Memory B cell (primary cell): ENCODE data around the gene MLF2.

Experiments used
- ATAC-seq: fragments of 150-1000 bp; cut with Tn5 transposase; 2 replicates; pipeline ENCODE4 v1.10.0; 2021; ENCODE audit warnings: low read depth, mild to moderate bottlenecking, moderate library complexity
- DNase-seq, 2 donors: peaks; one replicate each; pipeline ENCODE4 v3.0.0; 2022; ENCODE audit warnings: low spot score in 2 of 2
- H3K27ac Mint-ChIP-seq: one replicate; pipeline ENCODE4 v1.8.0; 2022; ENCODE audit warnings: mild to moderate bottlenecking, moderate library complexity, mixed read lengths
- H3K27me3 Mint-ChIP-seq: one replicate; pipeline ENCODE4 v1.8.0; 2022; ENCODE audit warnings: mixed read lengths
- H3K36me3 Mint-ChIP-seq: one replicate; pipeline ENCODE4 v1.8.0; 2022; ENCODE audit warnings: mild to moderate bottlenecking, mixed read lengths
- H3K4me1 Mint-ChIP-seq: one replicate; pipeline ENCODE4 v1.8.0; 2022; ENCODE audit warnings: mixed read lengths
- H3K4me3 Mint-ChIP-seq: one replicate; pipeline ENCODE4 v1.8.0; 2022; ENCODE audit warnings: mild to moderate bottlenecking, moderate library complexity, mixed read lengths
- H3K9me3 Mint-ChIP-seq: one replicate; pipeline ENCODE4 v1.8.0; 2022; ENCODE audit warnings: mixed read lengths

The MLF2 gene

GRCh38 chr12:6764011-6764828 lies 11.3 kb upstream of the MLF2 start:
- H3K27me3 Mint-ChIP-seq: peaks cover 29% of the 10 kb centered on the region
- peaks cover 2% of the 10 kb centered on the region for H3K36me3 Mint-ChIP-seq
- peaks cover 22% of the 10 kb centered on the region for H3K4me1 Mint-ChIP-seq
- peak overlapping the region; percentile 37 for H3K4me3 Mint-ChIP-seq
- DNase-seq (peak in 1 of 2 donors; percentile 49), ATAC-seq (peak; percentile 78)
- no peak overlapping the region for H3K27ac Mint-ChIP-seq
- no peaks in the 10 kb centered on the region for H3K9me3 Mint-ChIP-seq

- no peak for ATAC-seq
- H3K27ac Mint-ChIP-seq: no peak overlapping the region
- no peak for DNase-seq
- no peaks in the 10 kb centered on the region for H3K9me3 Mint-ChIP-seq
- peaks cover 28% of the 10 kb centered on the region for H3K4me1 Mint-ChIP-seq
- H3K27me3 Mint-ChIP-seq: peaks cover 26% of the 10 kb centered on the region
- H3K4me3 Mint-ChIP-seq: no peak overlapping the region
- H3K36me3 Mint-ChIP-seq: peaks cover 2% of the 10 kb centered on the region
Observed at GRCh38 chr12:6763380-6763779, 10.4 kb upstream of the MLF2 start.

DNA sequence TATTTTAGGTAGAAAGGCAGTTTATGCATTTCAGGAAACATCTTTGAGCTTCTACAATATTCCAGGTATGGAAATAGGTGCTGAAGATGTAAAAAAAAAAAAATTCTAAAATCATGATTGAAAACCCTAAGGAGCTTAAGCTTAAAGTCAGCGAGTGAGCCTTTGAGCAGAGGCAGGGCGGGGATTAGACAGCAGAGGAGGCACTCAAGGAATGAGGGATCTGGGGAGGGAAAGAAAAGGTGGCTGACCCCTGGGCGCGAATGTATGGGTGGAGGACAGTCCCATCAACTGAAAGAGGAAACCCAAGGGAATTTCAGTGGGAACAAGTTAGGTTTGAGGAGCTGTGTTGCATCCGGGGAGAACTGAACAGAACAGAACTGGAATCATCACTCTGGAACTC lies 6.8 kb upstream of the MLF2 start:
- Mint-ChIP-seq H3K36me3 (peaks cover 2% of the 10 kb centered on the region), H3K4me1 (peaks cover 19% of the 10 kb centered on the region), H3K27me3 (peaks cover 18% of the 10 kb centered on the region), H3K9me3 (no peaks in the 10 kb centered on the region), H3K4me3 (no peak overlapping the region), H3K27ac (no peak overlapping the region)
- no peak for ATAC-seq
- DNase-seq: no peak

- Mint-ChIP-seq H3K4me1 (peaks cover 11% of the 10 kb centered on the region), H3K27me3 (peaks cover 10% of the 10 kb centered on the region), H3K4me3 (no peak overlapping the region), H3K9me3 (no peaks in the 10 kb centered on the region), H3K27ac (no peak overlapping the region), H3K36me3 (peaks cover 2% of the 10 kb centered on the region)
- DNase-seq (no peak), ATAC-seq (peak; percentile 16)
Observed at GRCh38 chr12:6758506-6759095, 5.7 kb upstream of the MLF2 start.

DNA sequence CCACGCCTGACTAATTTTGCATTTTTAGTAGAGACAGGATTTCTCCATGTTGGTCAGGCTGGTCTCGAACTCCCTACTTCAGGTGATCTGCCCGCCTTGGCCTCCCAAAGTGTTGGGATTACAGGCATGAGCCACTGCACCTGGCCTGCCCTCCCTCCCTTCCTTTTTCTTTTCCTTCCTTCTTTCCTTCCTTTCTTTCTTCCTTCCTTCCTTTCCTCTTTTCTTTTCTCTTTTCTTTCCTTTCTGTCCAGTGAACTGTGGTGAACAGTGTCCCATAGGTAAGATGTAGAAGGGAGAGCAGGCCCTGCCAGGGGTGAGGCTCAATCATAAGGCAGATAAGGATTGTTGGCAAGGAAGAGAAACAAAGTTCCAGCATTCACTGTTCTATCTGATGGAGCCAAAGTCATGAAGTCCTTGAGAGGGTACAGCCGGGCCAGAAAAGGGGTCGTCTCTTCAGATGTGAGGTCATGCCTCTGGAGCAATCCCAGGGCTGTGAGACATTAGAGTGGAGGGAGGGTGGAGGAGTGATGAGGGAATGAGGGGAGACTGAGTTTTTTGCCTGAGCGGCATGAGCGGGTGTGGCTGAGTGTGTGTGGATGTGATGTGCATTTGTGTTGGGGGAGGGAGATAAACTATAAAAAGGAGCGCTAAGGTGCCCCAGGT lies 4.2 kb upstream of the MLF2 start:
- H3K27ac Mint-ChIP-seq: no peak overlapping the region
- H3K4me3 Mint-ChIP-seq: no peak overlapping the region

GRCh38 chr12:6754411-6754810 lies 1.5 kb upstream of the MLF2 start:
- no peak overlapping the region for H3K27ac Mint-ChIP-seq
- DNase-seq: no peak

More for the DNA sequence above, 4.2 kb upstream of the MLF2 start:
- DNase-seq: no peak
- H3K27me3 Mint-ChIP-seq: peaks cover 7% of the 10 kb centered on the region
- H3K4me1 Mint-ChIP-seq: peaks cover 14% of the 10 kb centered on the region
- ATAC-seq: no peak
- H3K9me3 Mint-ChIP-seq: no peaks in the 10 kb centered on the region
- no peaks in the 10 kb centered on the region for H3K36me3 Mint-ChIP-seq

DNA sequence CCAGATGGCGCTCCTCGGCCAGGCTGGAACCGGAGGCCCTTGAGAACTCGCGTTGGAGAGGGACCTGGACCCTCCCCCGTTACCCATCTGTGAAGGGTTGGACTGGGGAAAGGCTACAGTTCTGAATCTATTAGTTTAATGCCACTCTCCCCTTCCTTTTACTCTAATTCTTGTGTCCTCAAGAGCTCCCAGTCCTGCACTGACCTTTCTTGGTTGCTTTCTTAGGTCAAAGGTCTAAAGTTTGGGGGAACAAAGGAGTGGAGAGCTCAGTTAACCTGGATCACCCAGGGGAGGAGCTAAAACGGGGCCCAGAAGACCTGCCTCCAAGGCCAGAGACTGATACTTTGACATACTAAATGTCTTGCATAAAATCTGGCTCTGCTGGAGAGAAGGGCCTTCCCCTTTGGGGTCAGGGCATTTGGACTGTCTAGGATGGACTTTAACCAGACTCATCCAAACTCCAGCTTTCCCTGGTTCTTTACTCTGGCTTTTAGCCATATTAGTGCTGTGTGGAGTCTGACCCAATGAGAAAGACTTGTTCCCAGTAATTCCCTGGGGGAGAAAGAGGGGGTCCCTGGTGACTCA lies 923 bp upstream of the MLF2 start:
- DNase-seq (no peak), ATAC-seq (no peak)
- Mint-ChIP-seq H3K9me3 (no peaks in the 10 kb centered on the region), H3K27me3 (peaks cover 6% of the 10 kb centered on the region), H3K4me3 (peak overlapping the region; percentile 95), H3K27ac (peak overlapping the region; percentile 96), H3K4me1 (peaks cover 20% of the 10 kb centered on the region), H3K36me3 (peaks cover 9% of the 10 kb centered on the region)

More at GRCh38 chr12:6754411-6754810, 1.5 kb upstream of the MLF2 start:
- Mint-ChIP-seq H3K4me1 (peaks cover 21% of the 10 kb centered on the region), H3K36me3 (peaks cover 4% of the 10 kb centered on the region), H3K4me3 (no peak overlapping the region), H3K27me3 (peaks cover 6% of the 10 kb centered on the region), H3K9me3 (no peaks in the 10 kb centered on the region)
- ATAC-seq: no peak

DNA sequence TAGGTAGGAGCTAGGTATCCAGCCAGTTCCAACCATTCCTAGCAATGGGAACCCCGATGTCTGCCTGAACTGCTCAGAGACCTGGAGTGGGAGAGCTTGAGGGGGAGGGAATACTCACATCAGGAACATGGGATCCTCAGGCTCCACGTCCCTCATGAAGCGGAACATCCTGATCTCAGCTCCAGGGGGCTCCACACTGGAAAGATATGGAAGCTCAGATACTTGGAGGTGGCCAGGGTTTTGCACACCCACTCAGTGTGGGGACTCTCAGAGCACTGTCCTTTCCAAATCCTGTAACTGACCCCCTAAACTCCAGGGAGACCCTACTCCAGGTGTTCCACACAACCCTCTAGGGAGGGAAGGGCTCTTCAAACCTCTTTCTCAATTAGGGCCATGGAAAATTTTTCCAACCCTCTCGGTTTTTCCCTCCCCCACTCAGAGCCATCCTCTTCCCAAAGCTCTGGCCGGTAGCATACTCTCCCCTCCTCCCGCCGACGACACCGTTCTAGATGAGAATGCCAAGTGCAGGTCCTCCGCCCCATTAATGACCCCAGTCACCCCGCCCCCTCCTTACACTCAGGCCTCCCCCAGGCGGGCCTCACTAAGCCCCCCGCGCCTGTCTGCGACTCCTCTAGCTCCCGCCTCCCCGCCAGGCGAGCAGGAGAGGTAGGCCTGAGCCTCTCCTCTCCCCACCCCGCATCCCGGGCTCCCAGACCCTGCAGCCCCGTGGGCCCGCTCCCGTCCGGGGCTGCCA lies 597 bp downstream of the MLF2 start:
- ATAC-seq (no peak), DNase-seq (no peak)
- Mint-ChIP-seq H3K9me3 (no peaks in the 10 kb centered on the region), H3K27me3 (peaks cover 2% of the 10 kb centered on the region), H3K4me3 (peak overlapping the region; percentile 95), H3K36me3 (peaks cover 20% of the 10 kb centered on the region), H3K27ac (peak overlapping the region; percentile 96), H3K4me1 (peaks cover 14% of the 10 kb centered on the region)

GRCh38 chr12:6751767-6752166 lies 1.2 kb downstream of the MLF2 start:
- Mint-ChIP-seq H3K9me3 (no peaks in the 10 kb centered on the region), H3K36me3 (peaks cover 23% of the 10 kb centered on the region), H3K4me3 (peak overlapping the region; percentile 95), H3K4me1 (peaks cover 10% of the 10 kb centered on the region), H3K27ac (peak overlapping the region; percentile 96), H3K27me3 (no peaks in the 10 kb centered on the region)
- ATAC-seq: no peak
- no peak for DNase-seq

- Mint-ChIP-seq H3K9me3 (no peaks in the 10 kb centered on the region), H3K27ac (no peak overlapping the region), H3K4me3 (no peak overlapping the region), H3K36me3 (peaks cover 23% of the 10 kb centered on the region), H3K27me3 (no peaks in the 10 kb centered on the region), H3K4me1 (peaks cover 15% of the 10 kb centered on the region)
- no peak for ATAC-seq
- no peak for DNase-seq
Observed at GRCh38 chr12:6750506-6750905, 2.4 kb downstream of the MLF2 start.

GRCh38 chr12:6748761-6749160 lies 4.2 kb downstream of the MLF2 start:
- no peaks in the 10 kb centered on the region for H3K9me3 Mint-ChIP-seq
- H3K4me1 Mint-ChIP-seq: peaks cover 22% of the 10 kb centered on the region

DNA sequence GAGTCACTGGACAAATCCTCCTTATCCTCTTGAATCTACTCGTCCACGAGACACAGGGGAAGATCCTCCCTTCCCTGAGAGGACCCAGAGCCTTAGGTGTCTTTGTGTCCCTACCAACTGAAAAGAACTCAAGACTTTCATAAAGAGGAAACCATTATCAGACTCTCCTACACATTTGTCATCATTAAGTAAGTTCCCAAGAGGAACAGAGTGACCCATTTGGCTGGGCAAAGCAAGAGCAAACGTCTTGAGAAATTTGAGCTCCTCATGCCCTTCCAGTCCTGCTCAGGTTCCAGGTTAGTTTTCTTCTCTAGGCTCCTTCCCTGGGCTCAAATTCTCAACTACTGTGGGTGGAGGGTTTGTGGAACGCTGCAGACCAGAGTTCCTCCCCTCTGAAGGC lies 5.7 kb downstream of the MLF2 start:
- Mint-ChIP-seq H3K27me3 (no peaks in the 10 kb centered on the region), H3K4me1 (peaks cover 19% of the 10 kb centered on the region), H3K36me3 (peaks cover 25% of the 10 kb centered on the region), H3K4me3 (no peak overlapping the region), H3K27ac (peak overlapping the region; percentile 7), H3K9me3 (peaks cover 2% of the 10 kb centered on the region)
- ATAC-seq (no peak), DNase-seq (no peak)

More at GRCh38 chr12:6748761-6749160, 4.2 kb downstream of the MLF2 start:
- Mint-ChIP-seq H3K4me3 (no peak overlapping the region), H3K36me3 (peaks cover 25% of the 10 kb centered on the region), H3K27me3 (no peaks in the 10 kb centered on the region), H3K27ac (peak overlapping the region; percentile 54)
- ATAC-seq: no peak
- no peak for DNase-seq

DNA sequence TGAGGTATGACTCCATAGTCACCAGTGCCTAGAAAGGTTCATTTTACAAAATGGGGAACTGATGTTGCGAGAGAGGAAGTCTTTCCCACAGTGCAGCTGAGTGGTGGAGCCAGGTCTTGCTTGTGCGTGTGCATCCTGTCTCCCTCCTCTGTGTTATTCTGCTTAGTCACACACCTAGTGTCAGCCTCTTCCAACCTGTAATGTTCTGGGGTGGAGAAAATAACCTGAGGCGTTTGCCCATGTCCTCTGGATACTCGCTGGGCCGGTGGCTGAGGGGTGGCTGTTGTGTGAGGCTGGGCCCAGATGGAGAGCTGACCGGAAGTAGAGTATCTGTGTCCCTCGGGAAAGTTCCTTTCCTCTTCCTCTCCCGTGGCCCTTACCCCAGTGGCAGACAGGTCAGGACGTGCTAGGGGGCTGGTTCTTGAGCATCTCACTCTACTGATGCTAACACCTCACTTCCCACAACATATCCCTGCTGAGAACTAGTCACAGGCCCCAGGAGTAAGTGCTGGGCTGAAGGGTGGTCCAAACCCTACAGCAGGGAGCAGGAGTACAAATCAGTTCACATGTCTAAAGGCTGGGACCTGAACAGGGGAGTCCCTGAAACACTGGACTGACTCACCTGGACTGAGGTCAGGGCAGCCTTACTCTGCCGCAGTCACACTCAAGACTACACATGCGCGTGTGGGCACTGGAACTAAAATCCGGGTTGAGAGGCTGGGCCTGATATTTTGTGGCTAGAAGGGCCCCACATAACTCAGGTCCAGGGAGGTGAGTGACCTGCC lies 7.0 kb downstream of the MLF2 start:
- Mint-ChIP-seq H3K27me3 (no peaks in the 10 kb centered on the region), H3K9me3 (peaks cover 2% of the 10 kb centered on the region), H3K27ac (peak overlapping the region; percentile 73), H3K4me1 (peaks cover 15% of the 10 kb centered on the region), H3K36me3 (peaks cover 24% of the 10 kb centered on the region), H3K4me3 (no peak overlapping the region)
- ATAC-seq (peak; percentile 100), DNase-seq (peak in 1 of 2 donors; percentile 56)
